OCI-LY7 (cell line): ENCODE data around the gene NNAT. TPM values are rescaled to one million over a fixed set of nuclear protein-coding genes. Genes with fewer than 3 reads are reported as not detected.
A peak's percentile ranks its signal among the peaks of the same experiment; 100 is the strongest.
"Not testable (repeated sequence)": the region's sequence is repeated elsewhere in the genome, so short reads cannot be mapped to it uniquely, and the experiment has no call there.

Source experiments
- Bru-seq: library from RNA; stranded (reverse); fragments of 400-500 nt; gene quantifications from one replicate; lab custom pipeline; 2021; lab: Mats Ljungman, UMichigan
- BruChase-seq, 2 experiments: library from RNA; stranded (reverse); fragments of 400-500 nt; gene quantifications; one replicate each; lab custom pipeline; 2021; lab: Mats Ljungman, UMichigan
- BruUV-seq: library from RNA; stranded (reverse); fragments of 400-500 nt; replicated peaks from 2 replicates; lab custom pipeline; 2021; lab: Mats Ljungman, UMichigan
- CTCF ChIA-PET: fragments of 300-600 bp; sonication (Branson Sonifier 250); formaldehyde crosslinking; loops from one replicate; lab custom pipeline; 2022; ENCODE audit warnings: antibody characterized with exemption; ENCODE audit not compliant: unreplicated experiment; lab: Charles Lee
- POLR2A ChIA-PET: fragments of 300-600 bp; sonication (Branson Sonifier 250); formaldehyde crosslinking; loops from one replicate; lab custom pipeline; 2022; ENCODE audit warnings: antibody characterized with exemption; lab: Charles Lee
- DNase-seq: peaks from one replicate; pipeline ENCODE4 v3.0.0-alpha.2; 2015; ENCODE audit warnings: low spot score
- H2AFZ ChIP-seq: fragments of 200-600 bp; sonication (generic), shearing (Covaris generic); 2 replicates; pipeline ENCODE4 v1.6.1; 2014; ENCODE audit warnings: mild to moderate bottlenecking, antibody characterized with exemption, low read length, moderate library complexity
- H3K27ac ChIP-seq: fragments of 200-600 bp; sonication (generic); 2 replicates; pipeline ENCODE4 v1.5.1; 2014; ENCODE audit warnings: mixed run types, low read depth, mild to moderate bottlenecking, moderate library complexity, low read length, inconsistent platforms; ENCODE audit not compliant: poor library complexity, severe bottlenecking
- H3K36me3 ChIP-seq: fragments of 200-600 bp; sonication (generic); 2 replicates; pipeline ENCODE4 v1.6.1; 2014; ENCODE audit warnings: mild to moderate bottlenecking, antibody characterized with exemption, low read length, moderate library complexity, mixed read lengths; ENCODE audit not compliant: insufficient read depth
- H3K4me1 ChIP-seq: fragments of 200-600 bp; sonication (generic); 2 replicates; pipeline ENCODE4 v1.5.1; 2014; ENCODE audit warnings: mild to moderate bottlenecking, low read length; ENCODE audit not compliant: insufficient read depth, poor library complexity, severe bottlenecking
- H3K4me2 ChIP-seq: fragments of 200-600 bp; sonication (generic); 2 replicates; pipeline ENCODE4 v1.6.1; 2014; ENCODE audit warnings: mild to moderate bottlenecking, low read length
- H3K4me3 ChIP-seq: fragments of 200-600 bp; sonication (generic); 2 replicates; pipeline ENCODE4 v1.5.1; 2014; ENCODE audit warnings: mild to moderate bottlenecking, low read depth, low read length; ENCODE audit not compliant: poor library complexity, severe bottlenecking
- H3K79me2 ChIP-seq: fragments of 200-600 bp; sonication (generic); 2 replicates; pipeline ENCODE4 v1.6.1; 2016; ENCODE audit warnings: low read depth, mild to moderate bottlenecking, low read length, moderate library complexity, mixed read lengths; ENCODE audit not compliant: insufficient read depth
- H3K9me2 ChIP-seq: fragments of 200-600 bp; sonication (generic); 2 replicates; pipeline ENCODE4 v1.6.1; 2016; ENCODE audit warnings: mild to moderate bottlenecking, low read length, mixed read lengths; ENCODE audit not compliant: insufficient read depth
- H3K9me3 ChIP-seq: fragments of 200-600 bp; sonication (generic); 2 replicates; pipeline ENCODE4 v1.6.1; 2014; ENCODE audit warnings: mild to moderate bottlenecking, mixed run types, low read length, mixed read lengths
- H4K20me1 ChIP-seq: fragments of 200-600 bp; sonication (generic); 2 replicates; pipeline ENCODE4 v1.6.1; 2014; ENCODE audit warnings: mild to moderate bottlenecking, antibody characterized with exemption, low read length, moderate library complexity, mixed read lengths; ENCODE audit not compliant: insufficient read depth
- EZH2phosphoT487 ChIP-seq: fragments of 200-600 bp; sonication (generic); IDR thresholded peaks from 2 replicates; pipeline ENCODE4 v1.6.1; 2018; ENCODE audit warnings: low read depth, borderline replicate concordance, mild to moderate bottlenecking, mixed run types, antibody characterized with exemption, low read length, moderate library complexity, mixed read lengths
- intact Hi-C: fragments of 100-400 bp; cut with micrococcal nuclease; formaldehyde crosslinking; loops from one replicate; pipeline ENCODE4 v1.10.0; 2022; ENCODE audit not compliant: unreplicated experiment
- long read RNA-seq: library from polyadenylated mRNA; stranded (forward); transcript quantifications from one replicate; pipeline ENCODE4 v2.0.0, GENCODE V29; 2022
- total RNA-seq, 2 experiments: library from RNA; depleted of rRNA in 1 of 2; stranded (reverse); fragments of >200 nt in 1 of 2; shearing (Covaris generic) in 1 of 2; gene quantifications; 2 replicates each; pipeline ENCODE4 v1.2.3, GENCODE V29; 2014 to 2022
- TF ChIP-seq, protein P1 (sequence below): fragments of 200-600 bp; sonication (generic); conservative IDR thresholded peaks from 2 replicates; pipeline ENCODE4 v1.5.1; 2014; ENCODE audit warnings: mild to moderate bottlenecking, antibody characterized with exemption, low read length, moderate library complexity, mixed read lengths

NNAT gene, protein sequence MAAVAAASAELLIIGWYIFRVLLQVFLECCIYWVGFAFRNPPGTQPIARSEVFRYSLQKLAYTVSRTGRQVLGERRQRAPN
- not detected in 2 replicates for total RNA-seq (2014; rRNA removed; shearing (Covaris generic))
- total RNA-seq (2022): not detected in 2 replicates
- Bru-seq, nascent RNA: not detected
- BruChase-seq, experiment 1, labeled RNA remaining after a 6-hour chase: percentile 13 among the genes with signal in this experiment
- not detected for BruChase-seq, experiment 2, labeled RNA remaining after a 2-hour chase
- long read RNA-seq: 0 reads

DNA sequence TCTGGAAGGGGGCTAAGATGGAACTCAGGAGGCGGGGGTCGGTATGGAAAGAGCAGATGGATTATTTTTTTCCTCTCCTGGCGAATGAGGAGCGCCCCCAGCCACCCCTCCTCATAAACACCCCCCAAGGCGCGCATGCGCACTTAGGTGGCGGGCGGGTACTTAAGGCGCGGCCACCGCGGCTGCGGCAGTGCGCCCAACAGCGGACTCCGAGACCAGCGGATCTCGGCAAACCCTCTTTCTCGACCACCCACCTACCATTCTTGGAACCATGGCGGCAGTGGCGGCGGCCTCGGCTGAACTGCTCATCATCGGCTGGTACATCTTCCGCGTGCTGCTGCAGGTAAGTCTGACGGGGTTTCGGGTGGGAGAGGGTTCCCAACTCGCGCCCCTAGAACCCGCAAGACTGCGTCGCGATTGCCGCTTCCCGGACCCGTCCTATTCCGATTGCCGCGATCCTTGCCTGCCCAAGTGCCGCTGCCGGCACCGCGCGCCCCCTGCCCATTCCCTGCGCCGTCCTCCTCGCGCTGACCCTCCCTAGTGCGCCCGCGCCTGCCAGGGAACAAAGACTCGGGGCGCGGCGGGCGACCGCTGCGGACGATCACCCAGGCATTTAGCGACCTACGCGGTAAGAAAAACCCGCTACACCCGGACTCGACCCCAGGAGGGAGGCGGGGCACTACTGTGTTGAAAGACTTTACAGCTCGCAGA lies at the start of gene NNAT:
TSS of gene NNAT (plus strand) at position 190 of the 711 bp plus-strand sequence. CDS start at position 272, 82 bp downstream.
- intact Hi-C loops: no loop called here
- H3K9me2 ChIP-seq: no peaks in the 10 kb centered on the region
- no peak within 1 kb of the TSS for H3K4me3 ChIP-seq
- POLR2A ChIA-PET: no interaction called here
- DNase-seq: no peak
- peaks cover 19% of the 10 kb centered on the region; the same call in 1 of the 2 replicates for H3K36me3 ChIP-seq
- no peak within 1 kb of the TSS for H3K4me2 ChIP-seq
- peaks cover 18% of the 10 kb centered on the region for H4K20me1 ChIP-seq
- peaks cover 29% of the 10 kb centered on the region for H3K79me2 ChIP-seq
- peaks cover 18% of the 10 kb centered on the region for H3K4me1 ChIP-seq
- no peak within 1 kb of the TSS for H3K27ac ChIP-seq
- no peak for TF ChIP-seq EZH2phosphoT487
- TF ChIP-seq, protein P1, sequence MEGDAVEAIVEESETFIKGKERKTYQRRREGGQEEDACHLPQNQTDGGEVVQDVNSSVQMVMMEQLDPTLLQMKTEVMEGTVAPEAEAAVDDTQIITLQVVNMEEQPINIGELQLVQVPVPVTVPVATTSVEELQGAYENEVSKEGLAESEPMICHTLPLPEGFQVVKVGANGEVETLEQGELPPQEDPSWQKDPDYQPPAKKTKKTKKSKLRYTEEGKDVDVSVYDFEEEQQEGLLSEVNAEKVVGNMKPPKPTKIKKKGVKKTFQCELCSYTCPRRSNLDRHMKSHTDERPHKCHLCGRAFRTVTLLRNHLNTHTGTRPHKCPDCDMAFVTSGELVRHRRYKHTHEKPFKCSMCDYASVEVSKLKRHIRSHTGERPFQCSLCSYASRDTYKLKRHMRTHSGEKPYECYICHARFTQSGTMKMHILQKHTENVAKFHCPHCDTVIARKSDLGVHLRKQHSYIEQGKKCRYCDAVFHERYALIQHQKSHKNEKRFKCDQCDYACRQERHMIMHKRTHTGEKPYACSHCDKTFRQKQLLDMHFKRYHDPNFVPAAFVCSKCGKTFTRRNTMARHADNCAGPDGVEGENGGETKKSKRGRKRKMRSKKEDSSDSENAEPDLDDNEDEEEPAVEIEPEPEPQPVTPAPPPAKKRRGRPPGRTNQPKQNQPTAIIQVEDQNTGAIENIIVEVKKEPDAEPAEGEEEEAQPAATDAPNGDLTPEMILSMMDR: no peak
- CTCF ChIA-PET: no interaction called here
- no peak within 1 kb of the TSS for H2AFZ ChIP-seq
- no TSS peak for BruUV-seq
- H3K9me3 ChIP-seq: no peaks in the 10 kb centered on the region

DNA sequence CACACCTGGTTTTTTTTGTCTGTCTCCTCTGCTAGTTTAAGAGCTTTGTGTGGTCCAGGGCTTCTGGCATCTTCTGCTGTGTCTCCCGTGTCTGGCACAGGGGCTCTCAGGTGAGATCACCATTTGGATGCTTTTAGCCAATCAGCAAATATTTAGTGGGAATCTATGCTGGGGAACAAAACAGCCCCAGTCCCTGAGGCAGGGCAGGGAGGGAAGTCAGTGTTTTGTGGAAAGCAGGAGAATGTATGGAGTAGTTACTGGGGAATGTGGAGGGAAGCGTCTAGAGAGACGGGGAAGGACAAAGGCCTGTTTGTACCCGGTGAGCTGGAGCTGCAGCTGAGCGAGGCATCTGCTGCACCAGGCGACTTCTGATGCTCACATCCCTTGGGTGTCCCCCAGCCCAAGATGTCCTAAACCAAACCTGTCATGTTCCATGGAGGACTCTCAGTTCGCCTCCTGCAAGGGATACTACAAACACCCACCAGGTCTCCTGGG lies 49.3 kb upstream of the NNAT start:
- no peak overlapping the region for H3K27ac ChIP-seq
- no peak for TF ChIP-seq EZH2phosphoT487
- TF ChIP-seq, protein P1: no peak
- BruUV-seq: no TSS peak
- ChIA-PET CTCF (no interaction called here), POLR2A (no interaction called here)
- H3K4me1 ChIP-seq: no peaks in the 10 kb centered on the region
- no peaks in the 10 kb centered on the region for H3K9me3 ChIP-seq
- no peak overlapping the region for H3K4me2 ChIP-seq
- no peak overlapping the region for H3K4me3 ChIP-seq
- H2AFZ ChIP-seq: no peak overlapping the region
- no peaks in the 10 kb centered on the region for H3K9me2 ChIP-seq
- intact Hi-C loops: no loop called here
- no peaks in the 10 kb centered on the region for H3K36me3 ChIP-seq
- no peaks in the 10 kb centered on the region for H3K79me2 ChIP-seq
- no peaks in the 10 kb centered on the region for H4K20me1 ChIP-seq
- no peak for DNase-seq

DNA sequence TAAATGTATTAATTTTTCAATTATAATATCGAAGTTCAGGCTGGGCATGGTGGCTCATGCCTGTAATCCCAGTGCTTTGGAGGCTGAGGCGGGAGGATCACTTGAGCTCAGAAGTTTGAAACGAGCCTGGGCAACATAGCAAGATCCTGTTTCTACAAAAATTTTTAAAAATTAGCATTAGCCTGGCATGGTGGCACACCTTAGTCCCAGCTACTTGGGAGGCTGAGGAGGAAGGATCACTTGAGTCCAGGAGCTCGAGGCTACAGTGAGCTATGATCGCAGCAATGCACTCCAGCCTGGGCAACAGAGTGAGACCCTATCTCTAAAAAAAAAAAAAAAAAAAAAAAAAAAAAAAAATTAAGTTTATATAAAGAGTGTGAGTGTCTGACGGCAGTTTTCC lies 48.6 kb upstream of the NNAT start:
- POLR2A ChIA-PET: not testable (repeated sequence)

More for the DNA sequence above, 48.6 kb upstream of the NNAT start:
- H4K20me1 ChIP-seq, H3K4me3 ChIP-seq, H3K4me1 ChIP-seq, H3K9me2 ChIP-seq, BruUV-seq, H2AFZ ChIP-seq, H3K79me2 ChIP-seq, H3K27ac ChIP-seq, CTCF ChIA-PET, H3K4me2 ChIP-seq, H3K36me3 ChIP-seq, intact Hi-C loops, H3K9me3 ChIP-seq, DNase-seq: not testable (repeated sequence)
